Trophoblast cell (in vitro differentiated cells and primary cell): ENCODE data around the gene SOHLH2.

ENCODE experiments used
- DNase-seq, 2 donors: peaks; one replicate each; pipeline ENCODE4 v3.0.0-alpha.2; 2016
- H2AFZ ChIP-seq: 2 replicates; pipeline ENCODE4 v1.6.1; 2013; ENCODE audit warnings: low read length, moderate library complexity, mild to moderate bottlenecking; ENCODE audit not compliant: insufficient read depth, poor library complexity
- H2AK5ac ChIP-seq: 2 replicates; pipeline ENCODE4 v1.6.1; 2013; ENCODE audit warnings: mild to moderate bottlenecking, low read length
- H2BK120ac ChIP-seq: 2 replicates; pipeline ENCODE4 v1.6.1; 2013; ENCODE audit warnings: low read length, mild to moderate bottlenecking, moderate library complexity; ENCODE audit not compliant: insufficient read depth, poor library complexity
- H2BK12ac ChIP-seq: 2 replicates; pipeline ENCODE4 v1.6.1; 2013; ENCODE audit warnings: mild to moderate bottlenecking, low read length, moderate library complexity
- H2BK5ac ChIP-seq: 2 replicates; pipeline ENCODE4 v1.6.1; 2013; ENCODE audit warnings: low read length, low read depth, moderate library complexity, mild to moderate bottlenecking; ENCODE audit not compliant: poor library complexity
- H3K14ac ChIP-seq: 2 replicates; pipeline ENCODE4 v1.6.1; 2013; ENCODE audit warnings: mild to moderate bottlenecking, low read length
- H3K18ac ChIP-seq: 2 replicates; pipeline ENCODE4 v1.6.1; 2013; ENCODE audit warnings: mild to moderate bottlenecking, low read length
- H3K23ac ChIP-seq: 2 replicates; pipeline ENCODE4 v1.6.1; 2013; ENCODE audit warnings: low read length
- H3K27ac ChIP-seq: 2 replicates; pipeline ENCODE4 v1.5.1; 2013; ENCODE audit warnings: low read depth, mild to moderate bottlenecking, inconsistent platforms, low read length, moderate library complexity
- H3K27me3 ChIP-seq: 2 replicates; pipeline ENCODE4 v1.6.1; 2013; ENCODE audit warnings: inconsistent platforms, mild to moderate bottlenecking, low read length, moderate library complexity; ENCODE audit not compliant: insufficient read depth
- H3K36me3 ChIP-seq, 2 experiments: 1 replicate in 1 of 2; 2 replicates in 1 of 2; pipeline ENCODE4 v1.6.1; 2013; ENCODE audit warnings: low read length in 2 of 2, mild to moderate bottlenecking in 2 of 2, moderate library complexity in 1 of 2; ENCODE audit not compliant: insufficient read depth in 2 of 2, control insufficient read depth in 1 of 2
- H3K4ac ChIP-seq: 2 replicates; pipeline ENCODE4 v1.6.1; 2013; ENCODE audit warnings: low read depth, mild to moderate bottlenecking, low read length, moderate library complexity
- H3K4me1 ChIP-seq, 2 experiments: 1 replicate in 1 of 2; 2 replicates in 1 of 2; pipeline ENCODE4 v1.6.1; 2013; ENCODE audit warnings: low read length in 2 of 2, mild to moderate bottlenecking in 2 of 2, moderate library complexity in 1 of 2; ENCODE audit not compliant: insufficient read depth in 2 of 2, control insufficient read depth in 1 of 2
- H3K4me2 ChIP-seq: 2 replicates; pipeline ENCODE4 v1.6.1; 2013; ENCODE audit warnings: inconsistent platforms, mild to moderate bottlenecking, low read length, moderate library complexity
- H3K4me3 ChIP-seq: 2 replicates; pipeline ENCODE4 v1.5.1; 2013; ENCODE audit warnings: mild to moderate bottlenecking, low read depth, low read length, inconsistent platforms
- H3K79me1 ChIP-seq: one replicate; pipeline ENCODE4 v1.6.1; 2013; ENCODE audit warnings: low read length
- H3K79me2 ChIP-seq: 2 replicates; pipeline ENCODE4 v1.6.1; 2013; ENCODE audit warnings: low read length, mild to moderate bottlenecking; ENCODE audit not compliant: control insufficient read depth, insufficient read depth, poor library complexity
- H3K9ac ChIP-seq: 2 replicates; pipeline ENCODE4 v1.6.1; 2013; ENCODE audit warnings: mild to moderate bottlenecking, low read length
- H3K9me3 ChIP-seq: 2 replicates; pipeline ENCODE4 v1.6.1; 2013; ENCODE audit warnings: low read depth, mild to moderate bottlenecking, control low read depth, inconsistent platforms, low read length; ENCODE audit not compliant: insufficient read depth
- H4K12ac ChIP-seq: 2 replicates; pipeline ENCODE4 v1.6.1; 2013; ENCODE audit warnings: low read depth, mild to moderate bottlenecking, low read length, moderate library complexity
- H4K8ac ChIP-seq: 2 replicates; pipeline ENCODE4 v1.6.1; 2013; ENCODE audit warnings: low read depth, mild to moderate bottlenecking, low read length, moderate library complexity
- H4K91ac ChIP-seq: one replicate; pipeline ENCODE4 v1.6.1; 2013; ENCODE audit warnings: low read depth, mild to moderate bottlenecking, low read length, moderate library complexity
- WGBS: extraction: QIAGEN DNeasy Blood & Tissue Kit; methylation state at CpG from one replicate; pipeline ENCODE4 v1.1.7; 2013; ENCODE audit warnings: missing lambda C conversion rate; ENCODE audit not compliant: insufficient read length, insufficient coverage; ENCODE audit errors: extremely low coverage; 5-methylcytosine and 5-hydroxymethylcytosine counted together

Gene SOHLH2

DNA sequence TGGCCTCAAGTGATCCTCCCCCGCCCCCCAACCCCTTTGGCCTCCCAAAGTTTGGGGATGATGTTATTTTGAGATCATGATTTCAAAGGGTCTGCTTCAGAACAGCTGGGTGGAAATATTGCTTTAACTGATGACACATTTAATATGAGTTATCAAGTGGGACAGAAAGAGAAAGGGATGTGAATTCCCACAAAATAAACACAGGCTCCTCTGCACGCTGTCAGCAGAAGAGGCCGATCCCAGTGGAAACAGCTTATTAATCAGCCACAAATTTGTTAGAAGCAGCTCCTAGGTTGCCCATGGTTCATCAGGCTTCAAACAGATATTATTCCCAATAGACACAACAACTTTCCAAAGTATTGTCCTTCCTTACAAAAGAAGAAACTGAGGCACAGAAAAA is 87.9 kb downstream of the SOHLH2 start:
- no peak overlapping the region for H3K4me3 ChIP-seq
- no peaks in the 10 kb centered on the region for H3K79me1 ChIP-seq
- H2AFZ ChIP-seq, result no peak overlapping the region
- no peak overlapping the region for H2BK12ac ChIP-seq
- no peaks in the 10 kb centered on the region for H3K36me3 ChIP-seq
- no peak overlapping the region for H4K12ac ChIP-seq
- no peak overlapping the region for H2BK5ac ChIP-seq
- DNase-seq, result no peak
- no peak overlapping the region for H4K8ac ChIP-seq
- no CpG with 5 or more reads among the region's 3 CpGs for WGBS
- no peak overlapping the region for H2BK120ac ChIP-seq
- H3K4ac ChIP-seq, result no peak overlapping the region
- peaks cover 24% of the 10 kb centered on the region for H3K27me3 ChIP-seq
- no peak overlapping the region for H2AK5ac ChIP-seq
- H3K23ac ChIP-seq, result no peak overlapping the region
- no peak overlapping the region for H3K4me2 ChIP-seq
- no peak overlapping the region for H3K9ac ChIP-seq
- H3K18ac ChIP-seq, result no peak overlapping the region
- H4K91ac ChIP-seq, result no peak overlapping the region
- H3K27ac ChIP-seq, result no peak overlapping the region
- H3K9me3 ChIP-seq, result peaks cover 3% of the 10 kb centered on the region
- no peak overlapping the region for H3K14ac ChIP-seq
- no peaks in the 10 kb centered on the region for H3K79me2 ChIP-seq
- H3K4me1 ChIP-seq, result peaks cover 0 to 3% of the 10 kb centered on the region in 2 experiments

DNA sequence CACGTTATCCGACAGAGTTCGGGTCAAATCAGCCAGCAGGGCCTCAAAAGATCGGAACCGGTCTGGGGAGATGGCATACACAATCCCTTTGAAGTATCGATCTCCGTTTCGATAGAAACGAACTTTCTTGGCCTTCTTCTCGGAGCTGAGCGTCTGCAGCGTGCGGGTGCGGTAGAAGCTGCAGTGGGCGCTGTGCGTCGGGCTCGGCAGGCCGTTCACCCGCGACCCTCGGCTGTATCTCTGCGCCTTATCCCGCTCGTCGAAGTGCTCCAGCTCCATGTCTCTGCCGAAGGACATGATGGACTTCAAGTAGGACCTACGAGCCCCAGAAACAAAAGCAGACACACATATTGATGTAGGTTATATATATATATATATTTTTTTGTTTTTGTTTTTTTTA is 88.5 kb downstream of the SOHLH2 start:
- Histone ChIP-seq H3K36me3 (no peaks in the 10 kb centered on the region), H4K8ac (no peak overlapping the region), H3K23ac (no peak overlapping the region), H3K4me3 (no peak overlapping the region), H3K4me2 (no peak overlapping the region), H3K79me2 (no peaks in the 10 kb centered on the region), H2BK5ac (no peak overlapping the region), H4K91ac (no peak overlapping the region), H3K14ac (no peak overlapping the region), H3K79me1 (no peaks in the 10 kb centered on the region), H3K9me3 (peaks cover 2% of the 10 kb centered on the region), H3K4ac (no peak overlapping the region), H4K12ac (no peak overlapping the region), H2BK12ac (no peak overlapping the region), H3K18ac (no peak overlapping the region), H2AFZ (no peak overlapping the region), H2AK5ac (no peak overlapping the region), H3K9ac (no peak overlapping the region), H3K27ac (no peak overlapping the region), H3K4me1 (no peaks in the 10 kb centered on the region), H3K27me3 (peaks cover 19% of the 10 kb centered on the region), H2BK120ac (no peak overlapping the region)
- DNase-seq, result no peak
- WGBS, result no CpG with 5 or more reads among the region's 28 CpGs

DNA sequence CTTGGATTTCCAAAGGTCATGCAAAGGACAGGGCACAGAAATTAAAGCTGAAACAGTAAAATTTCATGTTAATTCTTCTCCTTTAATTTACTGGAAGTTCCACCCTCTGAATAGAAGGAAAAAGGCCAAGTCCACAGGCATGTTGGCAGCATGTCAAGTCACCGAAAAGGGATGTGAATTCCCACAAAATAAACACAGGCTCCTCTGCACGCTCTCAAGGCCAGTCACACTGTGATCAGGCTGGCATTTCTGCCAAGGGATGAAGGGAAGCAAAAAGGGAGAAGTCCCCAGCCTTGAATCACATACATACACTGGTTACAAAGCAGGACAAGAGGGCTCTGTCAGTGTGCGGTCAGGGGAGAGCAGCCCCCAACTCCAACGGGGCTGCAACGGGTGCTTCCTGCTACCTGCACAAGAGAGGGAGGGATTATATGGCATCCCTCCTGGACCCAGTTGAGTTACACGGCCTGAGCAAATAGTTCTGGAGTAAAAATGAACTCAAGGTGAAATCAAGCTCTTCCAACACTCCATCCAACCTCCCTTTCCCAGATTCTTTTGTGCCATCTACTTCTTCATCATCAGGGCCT is 90.0 kb downstream of the SOHLH2 start:
- Histone ChIP-seq H4K91ac (no peak overlapping the region), H2BK12ac (no peak overlapping the region), H3K27me3 (peaks cover 4% of the 10 kb centered on the region), H3K27ac (no peak overlapping the region), H3K79me1 (no peaks in the 10 kb centered on the region), H3K4me3 (no peak overlapping the region), H3K79me2 (no peaks in the 10 kb centered on the region), H2AK5ac (no peak overlapping the region), H3K9ac (peak overlapping the region; percentile 18), H3K18ac (no peak overlapping the region), H4K12ac (no peak overlapping the region), H2BK5ac (no peak overlapping the region), H3K4ac (no peak overlapping the region), H2BK120ac (no peak overlapping the region), H3K14ac (no peak overlapping the region), H3K4me2 (no peak overlapping the region), H3K9me3 (no peaks in the 10 kb centered on the region), H3K36me3 (no peaks in the 10 kb centered on the region), H4K8ac (no peak overlapping the region), H2AFZ (no peak overlapping the region), H3K4me1 (no peaks in the 10 kb centered on the region), H3K23ac (no peak overlapping the region)
- no CpG with 5 or more reads among the region's 6 CpGs for WGBS
- no peak for DNase-seq
